Suppressor macrophage treated with lipopolysaccharide for 4 hours (primary cell): ENCODE measurements around the gene PPEF2.

Source experiments
- DNase-seq: peaks from one replicate; pipeline ENCODE4 v3.0.0-alpha.2; 2020

Gene PPEF2

GRCh38 chr4:75831856-75832405, 70.3 kb downstream of the PPEF2 start:
- DNase-seq = peak; percentile 46

- DNase-seq = no peak
Observed at GRCh38 chr4:75830906-75831305, 71.3 kb downstream of the PPEF2 start.

- no peak for DNase-seq
Observed at GRCh38 chr4:75823812-75824211, 78.4 kb downstream of the PPEF2 start.

- DNase-seq = peak; percentile 44
Observed at GRCh38 chr4:75822416-75822815, 79.8 kb downstream of the PPEF2 start.

- DNase-seq = no peak
Observed at GRCh38 chr4:75821966-75822365, 80.3 kb downstream of the PPEF2 start.

GRCh38 chr4:75821216-75821615, 81.0 kb downstream of the PPEF2 start:
- DNase-seq = peak; percentile 13

GRCh38 chr4:75820676-75821075, 81.6 kb downstream of the PPEF2 start:
- DNase-seq = no peak

- no peak for DNase-seq
Observed at GRCh38 chr4:75820197-75820596, 82.1 kb downstream of the PPEF2 start.

GRCh38 chr4:75819121-75819520, 83.1 kb downstream of the PPEF2 start:
- no peak for DNase-seq

GRCh38 chr4:75817901-75818300, 84.4 kb downstream of the PPEF2 start:
- no peak for DNase-seq
